Anterior cingulate cortex (tissue), 58 donors: ENCODE results near the gene NID2.

ENCODE experiments used
- DNase-seq, 58 donors: peaks; one replicate each; lab custom pipeline; 2025; lab: John Stamatoyannopoulos, UW

Gene NID2

DNA sequence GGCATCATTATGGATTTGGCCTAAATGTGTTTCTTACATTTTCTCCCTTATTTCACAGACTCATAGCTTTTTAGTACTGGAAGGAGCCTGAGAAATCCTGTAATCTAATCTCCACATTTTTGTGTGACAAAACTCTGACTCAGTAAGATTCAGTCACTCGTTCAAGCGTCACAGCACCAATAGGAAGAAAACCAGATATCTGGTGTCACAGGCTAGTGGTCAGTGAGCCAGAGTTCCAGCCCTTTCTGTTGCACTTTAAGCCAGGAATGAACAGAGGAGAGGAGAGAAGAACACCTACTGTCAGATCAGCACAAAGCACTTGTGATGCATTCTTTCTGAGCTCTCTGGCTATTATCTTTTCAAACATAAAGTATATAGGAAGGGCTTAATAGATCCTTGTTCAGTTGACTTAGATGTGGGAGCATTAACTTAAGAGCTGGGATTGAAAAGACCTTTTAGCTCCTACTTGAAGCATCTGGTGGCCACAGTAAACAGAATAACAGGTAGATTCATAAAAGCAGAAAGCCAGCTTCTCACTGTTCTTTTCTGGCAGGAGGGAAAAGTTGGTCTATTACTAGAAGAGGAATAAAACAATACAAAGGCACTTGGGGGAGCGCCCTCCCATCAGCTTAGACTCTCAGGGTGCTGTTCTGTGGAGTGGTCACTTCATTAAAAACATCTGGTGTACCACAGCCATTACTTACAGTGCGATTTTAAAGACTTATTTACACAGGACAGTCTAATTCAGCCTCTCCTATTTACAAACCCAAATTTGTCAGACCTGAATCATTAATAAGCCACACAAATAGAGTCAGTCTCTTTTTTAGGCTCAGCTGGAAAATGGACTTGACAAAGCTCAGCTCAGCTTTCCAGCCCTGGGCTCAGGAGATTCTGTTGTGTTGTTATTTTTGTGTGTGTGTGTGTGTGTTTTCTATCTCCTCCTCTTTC, 12.2 kb upstream of the NID2 start:
- no peak for DNase-seq

- DNase-seq, result no peak
These were observed 11.4 kb upstream of the NID2 start for GRCh38 chr14:52080158-52080800.

GRCh38 chr14:52079239-52079959, 10.5 kb upstream of the NID2 start:
- DNase-seq, result no peak

GRCh38 chr14:52078721-52079120, 9.9 kb upstream of the NID2 start:
- no peak for DNase-seq

DNA sequence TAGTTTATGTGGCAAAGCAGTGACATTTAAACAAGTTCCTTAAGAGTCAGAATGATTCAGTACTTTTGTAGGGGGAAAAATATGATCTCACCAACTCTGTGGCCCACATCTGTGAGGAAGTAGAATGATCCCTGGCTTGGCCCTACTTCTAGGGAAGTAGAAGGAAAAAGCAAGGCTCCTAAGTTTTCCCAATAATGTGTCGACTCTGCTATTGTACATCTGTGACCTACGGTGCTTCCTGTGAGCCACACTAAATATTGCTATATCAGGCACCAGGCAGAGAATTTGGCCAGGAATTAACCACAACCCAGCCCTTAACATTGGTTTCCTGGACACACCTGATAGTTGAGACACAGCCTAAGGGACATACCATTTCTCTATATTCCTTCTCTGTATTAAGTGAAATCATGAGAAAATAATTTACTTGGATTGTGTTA, 9.3 kb upstream of the NID2 start:
- DNase-seq, result no peak

- peak in 1 of 58 donors; percentile 35 for DNase-seq
These were observed 8.6 kb upstream of the NID2 start for GRCh38 chr14:52077256-52077979.

DNA sequence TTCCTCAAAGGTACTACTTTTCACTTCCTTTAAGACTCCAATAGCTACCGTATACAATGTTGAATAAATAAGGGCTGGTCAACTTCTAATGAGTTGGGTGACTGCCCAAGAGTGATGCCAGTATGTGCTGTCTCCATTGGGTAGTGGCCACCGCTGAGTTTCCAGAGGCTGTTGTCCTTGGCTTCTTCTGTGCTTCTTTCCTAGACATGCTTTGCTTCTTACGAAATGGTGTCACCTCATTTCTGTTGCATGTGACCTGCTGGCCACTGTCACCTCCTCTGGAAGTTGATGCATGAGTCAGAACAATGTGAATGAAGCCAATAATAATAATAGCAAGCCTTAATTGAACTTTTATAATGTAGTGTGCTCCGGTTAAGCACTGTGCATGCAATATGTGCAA, 7.5 kb upstream of the NID2 start:
- DNase-seq, result peak in 1 of 58 donors; percentile 3

DNA sequence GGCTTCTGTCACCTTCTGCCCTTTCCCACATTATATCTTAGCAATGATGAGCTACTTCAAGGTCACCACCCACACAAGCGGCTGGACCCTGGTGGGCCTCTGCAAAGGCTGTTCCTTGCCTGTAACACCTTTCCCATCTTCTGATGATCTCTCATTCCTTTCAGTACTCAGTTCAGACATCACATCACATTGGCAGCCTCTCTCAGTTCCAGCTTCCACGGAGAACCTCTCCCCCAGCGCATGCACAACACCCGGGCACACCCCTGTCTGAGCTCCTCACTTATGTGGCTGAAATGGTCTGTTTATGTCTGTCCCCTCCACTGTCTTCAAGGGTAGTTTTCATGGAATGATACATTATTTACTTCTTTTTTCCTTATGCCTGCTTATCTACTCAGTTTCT, 6.5 kb upstream of the NID2 start:
- DNase-seq, result no peak

GRCh38 chr14:52073251-52073650, 4.4 kb upstream of the NID2 start:
- DNase-seq, result no peak

DNA sequence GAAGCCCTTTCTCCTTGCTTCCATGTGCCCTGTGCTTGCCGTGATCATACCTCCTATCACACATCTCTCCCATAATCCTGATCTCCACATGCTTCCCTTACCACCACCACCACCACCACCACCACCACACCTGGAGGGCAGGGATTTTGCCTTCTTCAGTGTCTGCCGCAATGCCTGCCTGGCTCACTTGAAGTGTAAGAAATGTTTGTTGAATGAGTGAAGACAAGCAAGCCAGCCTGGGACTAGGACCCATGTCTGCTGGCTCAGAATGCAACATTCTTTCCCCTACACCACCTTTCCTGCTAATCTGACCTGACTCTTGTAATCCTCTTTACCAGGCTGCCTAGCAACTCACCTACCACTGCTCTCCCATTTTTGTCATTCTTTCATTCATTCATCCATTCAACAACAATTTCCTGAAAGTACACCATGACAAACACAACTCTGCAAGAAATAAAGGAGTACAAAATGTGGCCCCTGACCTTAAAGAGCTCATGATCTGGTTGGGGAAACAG, 3.5 kb upstream of the NID2 start:
- no peak for DNase-seq

GRCh38 chr14:52071675-52072074, 2.8 kb upstream of the NID2 start:
- DNase-seq, result no peak

DNA sequence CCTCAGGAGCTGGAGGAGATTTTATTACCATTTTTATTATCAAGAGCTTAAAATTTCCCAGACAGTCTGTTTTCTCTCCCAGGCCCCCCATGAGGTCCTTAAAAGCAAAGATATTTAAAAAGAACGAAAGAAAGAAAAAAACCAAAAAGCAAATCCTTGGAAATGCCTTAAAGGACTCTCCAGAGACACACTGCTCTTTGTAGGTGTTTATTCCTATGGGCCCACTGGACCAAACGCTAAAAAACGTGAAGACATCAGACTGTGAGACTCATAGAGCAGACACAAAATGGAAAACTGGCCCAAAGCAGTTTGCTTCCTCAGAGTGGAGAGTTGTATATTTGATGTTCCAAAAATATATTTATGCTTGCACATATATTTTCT, 1.2 kb upstream of the NID2 start:
- no peak for DNase-seq

DNA sequence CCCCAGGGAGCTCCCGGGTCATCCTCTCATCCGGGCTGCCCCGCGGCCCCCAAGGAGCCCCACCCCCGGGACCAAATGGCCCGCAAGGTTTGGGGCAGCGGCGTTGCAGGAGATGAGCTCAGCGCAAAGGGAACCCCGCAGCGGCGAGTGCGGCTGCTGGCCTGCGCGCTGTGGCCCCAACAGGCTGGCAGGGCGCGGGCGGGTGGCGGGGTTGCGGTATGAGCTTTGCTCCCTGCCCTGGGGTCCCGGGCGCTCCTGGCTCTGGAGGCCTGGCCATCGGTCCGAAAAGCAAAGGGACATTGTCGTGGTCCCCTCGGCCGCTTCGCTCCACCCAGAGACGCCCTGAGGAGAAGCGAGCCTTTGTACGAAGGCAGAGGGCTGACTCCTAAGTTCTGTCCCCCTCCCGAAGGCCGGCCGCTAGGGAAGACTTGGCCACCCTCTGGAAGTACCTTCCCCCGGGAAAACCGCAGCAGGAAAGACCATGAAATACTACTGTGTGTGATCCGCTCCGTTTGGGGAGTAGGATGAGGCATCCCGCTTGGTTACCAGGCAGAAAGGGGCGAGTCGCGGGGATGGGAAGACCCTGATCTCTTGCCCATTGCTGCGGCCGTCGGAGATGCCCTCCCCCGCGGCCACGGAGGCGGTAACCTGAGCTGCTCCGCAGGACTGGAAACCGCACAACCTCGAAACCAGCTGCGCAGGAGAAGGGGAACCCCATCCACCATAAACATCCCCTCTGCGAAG, 620 bp upstream of the NID2 start:
- peak in 12 of 58 donors; percentile 10 to 73 (median 48) for DNase-seq

DNA sequence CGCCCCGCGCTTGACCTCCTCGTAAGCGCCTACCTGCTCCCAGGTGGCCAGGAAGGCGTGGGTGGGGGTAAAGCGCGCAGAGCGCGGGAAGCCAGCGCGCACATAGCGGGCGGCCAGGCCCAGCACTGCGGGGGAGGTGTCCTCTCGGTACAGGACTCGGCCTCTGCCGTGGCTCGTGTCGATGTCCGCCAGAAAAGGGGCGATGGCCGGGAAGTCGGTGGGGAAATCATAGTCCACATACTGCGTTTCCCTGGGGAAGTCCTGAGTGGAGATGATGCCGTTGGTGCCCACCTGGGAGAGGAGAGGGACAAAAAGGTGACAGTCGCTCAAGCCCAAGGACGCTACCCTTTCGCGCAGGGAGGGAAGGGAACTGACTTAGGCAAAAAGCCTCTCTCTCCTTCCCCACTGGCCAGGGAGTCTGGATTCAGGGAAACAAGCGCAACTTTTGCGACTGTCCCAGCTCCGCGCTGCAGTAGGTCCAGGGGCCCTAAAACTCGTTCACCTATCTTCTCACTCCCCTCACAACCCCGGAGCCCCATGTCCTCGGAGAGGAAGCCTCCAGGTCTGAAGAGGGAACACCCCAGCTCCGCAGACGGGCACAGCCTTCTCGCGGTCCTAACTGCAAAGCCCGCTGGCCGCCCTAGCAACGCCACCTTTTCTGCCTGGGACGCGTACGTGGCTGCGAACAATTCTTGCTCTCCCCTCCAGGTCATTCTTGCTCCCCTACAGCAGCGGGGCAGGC, 815 bp downstream of the NID2 start:
- no peak for DNase-seq

DNA sequence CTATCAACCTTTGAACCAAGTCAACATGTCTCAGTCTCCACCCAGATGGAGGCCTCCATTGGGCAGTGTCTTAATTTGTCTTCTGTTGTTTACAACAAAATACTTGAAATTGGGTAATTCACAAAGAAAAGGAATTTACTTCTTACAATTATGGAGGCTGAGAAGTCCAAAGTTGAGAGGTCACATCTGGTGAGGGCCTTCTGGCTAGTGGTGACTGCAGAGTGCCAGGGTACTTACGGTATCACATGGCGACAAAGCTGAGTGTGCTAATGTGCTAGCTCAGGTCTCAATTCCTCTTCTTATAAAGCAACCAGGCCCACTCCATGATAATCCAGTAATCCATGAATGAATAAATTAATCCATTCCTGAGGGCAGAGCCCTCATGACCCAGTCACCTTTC, 4.7 kb downstream of the NID2 start:
- DNase-seq, result no peak

DNA sequence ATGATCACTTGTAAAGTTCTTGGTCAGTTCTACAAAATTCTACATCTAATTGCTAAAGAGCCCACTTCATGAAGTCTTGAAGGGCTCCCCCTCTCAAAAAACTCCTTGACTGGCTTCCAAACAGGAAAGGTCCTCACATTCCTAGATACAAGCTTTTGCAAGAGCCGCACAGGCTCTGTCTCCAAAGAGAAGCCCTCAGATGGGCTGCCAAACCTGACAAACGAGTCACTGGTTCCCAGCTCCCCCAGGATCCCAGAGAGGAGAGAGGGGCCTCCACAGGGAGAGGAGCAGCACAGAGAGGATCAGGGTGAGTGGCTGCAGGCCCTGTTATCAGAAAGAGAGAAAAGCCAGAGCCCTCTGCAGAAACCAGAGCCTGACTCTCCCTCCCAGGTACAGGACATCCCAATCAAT, 5.8 kb downstream of the NID2 start:
- no peak for DNase-seq

GRCh38 chr14:52061890-52062289, 7.0 kb downstream of the NID2 start:
- DNase-seq, result no peak

- DNase-seq, result no peak
These were observed 7.5 kb downstream of the NID2 start for GRCh38 chr14:52061390-52061789.

DNA sequence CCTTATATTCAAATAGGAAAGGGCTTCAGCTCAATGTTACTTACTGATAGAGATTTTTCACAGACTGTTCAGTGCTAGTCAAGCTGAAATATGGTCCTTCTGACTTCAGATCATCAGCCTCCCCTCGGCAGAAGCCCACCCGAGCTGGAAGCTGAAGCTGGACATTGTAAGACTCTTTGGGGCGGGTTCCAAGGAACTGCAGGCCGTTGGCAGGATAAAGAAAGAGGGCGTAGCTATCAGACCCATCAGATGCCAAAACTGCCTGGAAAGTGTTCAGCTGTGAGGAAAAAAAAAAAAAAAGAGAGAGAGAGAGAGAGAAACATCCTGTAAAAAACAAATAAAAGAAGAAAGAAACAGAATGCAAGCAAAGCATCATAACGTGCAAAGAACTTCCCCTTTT, 8.8 kb downstream of the NID2 start:
- no peak for DNase-seq
